CD4-positive, CD25-positive, alpha-beta regulatory T cell (primary cell): ENCODE results near the gene AHI1. TPM values are rescaled to one million over a fixed set of nuclear protein-coding genes. Genes with fewer than 3 reads are reported as not detected.
"Not testable (repeated sequence)": the region's sequence is repeated elsewhere in the genome, so short reads cannot be mapped to it uniquely, and the experiment has no call there.

Source experiments
- ATAC-seq, 2 donors: fragments of 150-1000 bp; cut with Tn5 transposase; one replicate each; pipeline ENCODE4 v1.10.0; 2021; ENCODE audit warnings: low read depth in 2 of 2, moderate number of reproducible peaks in 2 of 2, moderate library complexity in 1 of 2
- DNase-seq, 3 donors: peaks; one replicate each; pipeline versions ENCODE4 v3.0.0 to v3.0.0-alpha.2; 2012 to 2022; ENCODE audit warnings: mixed read lengths in 1 of 3
- H3K27ac ChIP-seq: one replicate; pipeline ENCODE4 v1.7.0; 2013; ENCODE audit warnings: mild to moderate bottlenecking, low read length; ENCODE audit not compliant: insufficient read depth, poor library complexity, severe bottlenecking
- H3K27me3 ChIP-seq: one replicate; pipeline ENCODE4 v1.7.0; 2013; ENCODE audit warnings: low read length; ENCODE audit not compliant: control insufficient read depth, insufficient read depth
- H3K36me3 ChIP-seq: one replicate; pipeline ENCODE4 v1.7.0; 2013; ENCODE audit warnings: mild to moderate bottlenecking, low read length, moderate library complexity; ENCODE audit not compliant: control insufficient read depth, insufficient read depth
- H3K4me1 ChIP-seq: 2 replicates; pipeline ENCODE4 v1.7.0; 2013; ENCODE audit warnings: mild to moderate bottlenecking, low read length; ENCODE audit not compliant: insufficient read depth, control insufficient read depth, poor library complexity, severe bottlenecking
- H3K4me3 ChIP-seq: one replicate; pipeline ENCODE4 v1.7.0; 2013; ENCODE audit warnings: low read depth, mild to moderate bottlenecking, low read length, moderate library complexity
- H3K9me3 ChIP-seq, 2 experiments: 1 replicate in 1 of 2; 2 replicates in 1 of 2; pipeline ENCODE4 v1.7.0; 2013; ENCODE audit warnings: low read length in 2 of 2, mild to moderate bottlenecking in 1 of 2, moderate library complexity in 1 of 2; ENCODE audit not compliant: control insufficient read depth in 2 of 2
- H3K27ac Mint-ChIP-seq, 3 donors: one replicate each; pipeline ENCODE4 v1.8.0; 2020 to 2022; ENCODE audit warnings: mild to moderate bottlenecking in 3 of 3, mixed read lengths in 3 of 3, moderate library complexity in 2 of 3
- H3K27me3 Mint-ChIP-seq: one replicate; pipeline ENCODE4 v1.8.0; 2022; ENCODE audit warnings: mild to moderate bottlenecking, mixed read lengths
- H3K36me3 Mint-ChIP-seq: one replicate; pipeline ENCODE4 v1.8.0; 2020; ENCODE audit warnings: mixed read lengths
- H3K4me1 Mint-ChIP-seq, 4 donors: one replicate each; pipeline ENCODE4 v1.8.0; 2020 to 2022; ENCODE audit warnings: mixed read lengths in 4 of 4, mild to moderate bottlenecking in 1 of 4
- H3K4me3 Mint-ChIP-seq, 4 donors: one replicate each; pipeline ENCODE4 v1.8.0; 2020 to 2022; ENCODE audit warnings: mild to moderate bottlenecking in 4 of 4, mixed read lengths in 4 of 4, moderate library complexity in 3 of 4
- H3K9me3 Mint-ChIP-seq, 7 donors: one replicate each; pipeline ENCODE4 v1.8.0; 2020 to 2022; ENCODE audit warnings: mixed read lengths in 7 of 7, mild to moderate bottlenecking in 3 of 7, moderate library complexity in 2 of 7
- polyA plus RNA-seq, 4 donors: library from polyadenylated mRNA; unstranded; fragments of 300-500 nt; fragmentation: Illumina TruSeq; gene quantifications; one replicate each; pipeline ENCODE4 v1.2.3, GENCODE V29; 2021
- total RNA-seq: library from RNA; stranded (reverse); gene quantifications from one replicate; pipeline ENCODE4 v1.2.3, GENCODE V29; 2022

AHI1 gene
- total and polyA plus RNA-seq, 5 donors from 2014 or later = 1.3 to 12.9 (median 2.2) TPM

DNA sequence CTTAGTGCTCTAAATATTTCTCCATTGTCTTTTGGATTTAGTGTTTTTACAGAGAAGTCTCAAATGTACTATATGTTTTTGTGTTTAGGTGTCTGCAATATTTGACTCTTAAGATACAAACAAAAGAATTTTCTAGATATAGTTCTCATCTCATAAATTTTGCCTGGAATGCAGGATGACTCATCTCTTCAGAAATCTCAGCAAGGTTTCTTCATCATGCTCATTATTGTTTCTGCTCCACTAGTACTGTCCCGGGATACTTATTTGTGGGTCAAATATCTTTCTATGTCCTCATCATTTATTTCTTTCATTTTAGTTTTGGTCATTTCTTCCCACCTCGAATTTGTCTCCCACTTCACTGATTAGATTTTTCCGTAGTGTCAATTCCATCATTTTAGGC is 9.5 kb downstream of the AHI1 start:
- no peak for DNase-seq
- no peaks in the 10 kb centered on the region for H3K36me3 ChIP-seq
- Mint-ChIP-seq H3K36me3 (peaks cover 28% of the 10 kb centered on the region), H3K9me3 (peaks cover 0 to 8% (median 6%) of the 10 kb centered on the region in 7 donors), H3K4me1 (peaks cover 0 to 2% (median 0%) of the 10 kb centered on the region in 4 donors), H3K27me3 (no peaks in the 10 kb centered on the region), H3K4me3 (no peak overlapping the region), H3K27ac (no peak overlapping the region)
- no peaks in the 10 kb centered on the region for H3K4me1 ChIP-seq
- H3K9me3 ChIP-seq = peaks cover 0 to 10% of the 10 kb centered on the region in 2 experiments
- H3K27me3 ChIP-seq = no peaks in the 10 kb centered on the region
- ATAC-seq = no peak
- no peak overlapping the region for H3K4me3 ChIP-seq
- H3K27ac ChIP-seq = no peak overlapping the region

DNA sequence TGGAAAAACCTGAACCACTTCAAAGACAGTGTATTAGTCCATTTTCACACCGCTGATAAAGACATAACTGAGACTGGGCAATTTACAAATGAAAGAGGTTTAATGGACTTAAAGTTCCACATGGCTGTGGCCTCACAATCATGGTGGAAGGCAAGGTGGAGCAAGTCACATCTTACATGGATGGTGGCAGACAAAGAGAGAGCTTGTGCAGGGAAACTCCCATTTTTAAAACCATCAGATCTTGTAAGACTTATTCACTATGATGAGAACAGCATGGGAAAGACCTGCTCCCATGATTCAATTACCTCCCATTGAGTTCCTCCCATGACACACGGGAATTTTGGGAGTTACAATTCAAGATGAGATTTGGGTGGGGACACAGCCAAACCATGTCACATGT is 13.6 kb downstream of the AHI1 start:
- H3K27ac Mint-ChIP-seq, H3K27ac ChIP-seq, H3K36me3 ChIP-seq, DNase-seq, H3K27me3 ChIP-seq, H3K4me3 ChIP-seq, H3K4me1 Mint-ChIP-seq, ATAC-seq, H3K27me3 Mint-ChIP-seq, H3K4me1 ChIP-seq, H3K4me3 Mint-ChIP-seq: not testable (repeated sequence)
- peaks cover 15 to 30% of the 10 kb centered on the region in 2 experiments for H3K9me3 ChIP-seq
- H3K9me3 Mint-ChIP-seq = peaks cover 6 to 30% (median 13%) of the 10 kb centered on the region in 7 donors
- H3K36me3 Mint-ChIP-seq = peaks cover 35% of the 10 kb centered on the region

DNA sequence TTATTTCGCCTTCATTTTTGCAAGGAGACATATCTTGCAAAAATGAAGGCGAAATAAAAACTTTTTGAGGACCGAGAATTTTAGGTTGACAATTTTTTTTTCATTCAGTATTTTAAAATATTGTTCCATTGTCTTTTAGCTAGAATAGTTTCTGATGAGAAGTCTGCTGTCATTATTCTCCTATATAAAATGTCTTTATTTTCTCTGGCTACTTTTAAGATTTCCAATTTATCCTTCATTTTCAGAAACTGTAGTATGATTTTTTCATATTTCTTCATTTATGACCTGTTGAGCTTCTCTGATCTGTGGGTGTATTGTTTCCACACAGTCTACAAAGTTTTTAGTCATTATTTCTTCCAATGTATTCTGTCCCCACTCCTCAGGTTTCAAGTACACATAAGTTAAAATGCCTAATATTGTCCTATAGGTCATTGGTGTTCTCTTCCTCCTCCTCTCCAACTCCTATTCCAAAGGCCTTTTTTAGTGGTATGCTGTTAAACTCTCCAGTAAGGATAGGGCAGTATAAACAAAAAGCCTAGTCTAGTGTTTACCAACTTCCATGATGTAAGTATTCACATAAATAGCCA is 15.7 kb downstream of the AHI1 start:
- no peak overlapping the region for H3K27ac Mint-ChIP-seq

DNA sequence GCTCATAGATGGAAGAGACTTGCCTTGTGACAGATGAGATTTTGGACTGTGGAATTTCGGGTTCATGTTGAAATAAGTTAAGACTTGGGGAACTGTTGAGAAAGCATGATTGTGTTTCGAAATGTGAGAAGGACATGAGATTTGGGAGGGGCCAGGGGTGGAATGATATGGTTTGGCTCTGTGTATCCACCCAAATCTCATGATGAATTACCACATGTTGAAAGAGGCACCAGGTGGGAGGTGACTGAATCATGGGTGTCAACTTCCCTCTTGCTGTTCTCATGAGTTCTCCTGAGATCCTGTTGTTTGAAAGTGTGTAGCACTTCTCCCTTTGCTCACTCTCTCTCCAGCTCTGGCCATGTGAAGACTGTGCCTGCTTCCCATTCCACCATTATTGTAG is 17.9 kb downstream of the AHI1 start:
- Mint-ChIP-seq H3K36me3 (peaks cover 35% of the 10 kb centered on the region), H3K9me3 (peaks cover 4 to 34% (median 16%) of the 10 kb centered on the region in 7 donors)

More for the DNA sequence above, 15.7 kb downstream of the AHI1 start:
- Histone ChIP-seq H3K9me3 (peaks cover 15 to 30% of the 10 kb centered on the region in 2 experiments), H3K27me3 (no peaks in the 10 kb centered on the region), H3K4me1 (no peaks in the 10 kb centered on the region), H3K36me3 (peaks cover 2% of the 10 kb centered on the region), H3K4me3 (no peak overlapping the region), H3K27ac (no peak overlapping the region)
- Mint-ChIP-seq H3K36me3 (peaks cover 38% of the 10 kb centered on the region), H3K4me1 (peaks cover 0 to 4% (median 0%) of the 10 kb centered on the region in 4 donors), H3K9me3 (peaks cover 6 to 34% (median 16%) of the 10 kb centered on the region in 7 donors), H3K27me3 (no peaks in the 10 kb centered on the region), H3K4me3 (no peak overlapping the region)
- ATAC-seq = no peak
- no peak for DNase-seq

DNA sequence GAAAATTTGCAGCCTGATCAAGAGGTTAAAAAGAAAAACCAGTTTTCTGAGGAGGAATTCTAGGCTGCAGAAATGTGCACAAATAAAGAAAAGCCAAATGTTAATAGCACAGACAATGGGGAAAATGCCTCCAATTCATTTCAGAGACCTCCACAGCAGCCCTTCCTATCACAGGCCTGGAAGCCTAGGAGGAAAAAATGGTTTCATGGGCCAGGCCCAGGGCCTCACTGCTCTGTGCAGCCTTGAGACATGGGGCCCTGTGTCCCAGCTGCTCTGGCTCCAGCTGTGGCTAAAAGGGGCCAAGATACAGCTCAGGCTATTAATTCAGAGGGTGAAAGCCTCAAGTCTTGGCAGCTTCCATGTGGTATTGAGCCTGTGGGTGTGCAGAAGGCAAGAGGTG is 18.9 kb downstream of the AHI1 start:
- ATAC-seq (no peak), DNase-seq (no peak)
- Histone ChIP-seq H3K9me3 (peaks cover 15 to 24% of the 10 kb centered on the region in 2 experiments), H3K27me3 (no peaks in the 10 kb centered on the region), H3K4me3 (no peak overlapping the region), H3K4me1 (no peaks in the 10 kb centered on the region), H3K27ac (no peak overlapping the region), H3K36me3 (peaks cover 2% of the 10 kb centered on the region)
- Mint-ChIP-seq H3K27ac (no peak overlapping the region), H3K9me3 (peaks cover 1 to 32% (median 14%) of the 10 kb centered on the region in 7 donors), H3K4me1 (peaks cover 0 to 4% (median 0%) of the 10 kb centered on the region in 4 donors), H3K4me3 (no peak overlapping the region), H3K36me3 (peaks cover 28% of the 10 kb centered on the region), H3K27me3 (no peaks in the 10 kb centered on the region)

More for the DNA sequence above, 17.9 kb downstream of the AHI1 start:
- DNase-seq = no peak
- H3K4me3 ChIP-seq = no peak overlapping the region
- Mint-ChIP-seq H3K4me3 (no peak overlapping the region), H3K27me3 (no peaks in the 10 kb centered on the region), H3K27ac (no peak overlapping the region), H3K4me1 (peaks cover 0 to 4% (median 0%) of the 10 kb centered on the region in 4 donors)
- H3K4me1 ChIP-seq = no peaks in the 10 kb centered on the region
- ATAC-seq = no peak
- no peak overlapping the region for H3K27ac ChIP-seq
- peaks cover 15 to 30% of the 10 kb centered on the region in 2 experiments for H3K9me3 ChIP-seq
- peaks cover 2% of the 10 kb centered on the region for H3K36me3 ChIP-seq
- no peaks in the 10 kb centered on the region for H3K27me3 ChIP-seq

DNA sequence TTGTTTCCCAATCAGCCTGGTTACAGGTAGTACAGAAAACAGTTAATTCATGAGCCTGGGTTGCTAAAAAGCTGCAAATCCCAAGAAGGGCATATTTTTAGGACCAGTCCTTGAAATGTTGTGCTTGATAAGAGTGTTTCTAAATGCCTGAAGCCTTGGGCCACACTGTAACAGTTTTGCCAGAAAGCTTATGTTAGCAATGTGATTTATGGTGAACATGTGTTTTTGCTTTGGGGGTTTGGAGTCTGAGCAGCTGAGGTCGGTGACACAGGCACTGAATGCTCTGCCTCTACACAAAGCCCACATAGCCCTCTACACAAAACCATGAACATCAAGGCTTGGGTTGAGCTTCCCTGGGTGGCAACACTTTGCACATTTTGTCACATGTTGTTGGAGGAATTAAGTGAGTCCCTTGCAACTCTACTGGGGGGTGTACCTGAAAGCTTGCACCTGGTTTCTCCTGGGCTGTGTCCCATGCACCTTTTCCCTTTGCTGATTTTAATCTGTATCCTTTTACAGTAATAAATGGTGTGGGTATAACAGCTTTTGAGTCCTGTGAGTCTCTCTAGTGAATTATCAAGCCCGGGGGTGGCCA is 22.2 kb downstream of the AHI1 start:
- Mint-ChIP-seq H3K4me3 (no peak overlapping the region), H3K36me3 (peaks cover 21% of the 10 kb centered on the region), H3K9me3 (peaks cover 0 to 17% (median 5%) of the 10 kb centered on the region in 7 donors), H3K4me1 (no peaks in the 10 kb centered on the region), H3K27me3 (no peaks in the 10 kb centered on the region), H3K27ac (no peak overlapping the region)
- ATAC-seq (no peak), DNase-seq (no peak)
- H3K9me3 ChIP-seq = no peaks in the 10 kb centered on the region
- H3K27ac ChIP-seq = no peak overlapping the region
- no peaks in the 10 kb centered on the region for H3K27me3 ChIP-seq
- no peaks in the 10 kb centered on the region for H3K4me1 ChIP-seq
- peaks cover 2% of the 10 kb centered on the region for H3K36me3 ChIP-seq
- no peak overlapping the region for H3K4me3 ChIP-seq

DNA sequence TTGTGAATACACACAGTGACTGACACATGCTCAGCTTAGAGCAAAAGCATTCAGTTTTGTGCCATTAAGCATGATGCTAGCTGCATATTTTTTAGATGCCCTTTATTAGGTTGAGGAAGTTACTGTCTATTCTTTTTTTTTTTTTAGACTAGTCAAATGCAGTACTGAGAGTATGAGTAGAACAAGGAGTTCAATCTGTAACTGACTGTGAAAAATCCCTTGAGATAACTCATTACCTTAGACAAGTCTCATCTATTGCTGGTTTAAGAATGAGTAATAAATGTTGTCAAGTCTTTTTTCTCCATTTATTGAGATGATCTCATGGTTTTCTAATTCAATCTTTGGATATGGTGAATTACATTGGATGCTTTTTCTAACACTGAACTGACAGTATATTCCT is 23.2 kb downstream of the AHI1 start:
- Mint-ChIP-seq H3K9me3 (peaks cover 0 to 13% (median 5%) of the 10 kb centered on the region in 7 donors), H3K36me3 (peaks cover 17% of the 10 kb centered on the region), H3K27me3 (no peaks in the 10 kb centered on the region), H3K27ac (no peak overlapping the region), H3K4me1 (no peaks in the 10 kb centered on the region), H3K4me3 (no peak overlapping the region)
- Histone ChIP-seq H3K4me3 (no peak overlapping the region), H3K27ac (no peak overlapping the region), H3K4me1 (no peaks in the 10 kb centered on the region), H3K36me3 (peaks cover 2% of the 10 kb centered on the region), H3K27me3 (no peaks in the 10 kb centered on the region), H3K9me3 (no peaks in the 10 kb centered on the region)
- DNase-seq = no peak
- ATAC-seq = no peak

DNA sequence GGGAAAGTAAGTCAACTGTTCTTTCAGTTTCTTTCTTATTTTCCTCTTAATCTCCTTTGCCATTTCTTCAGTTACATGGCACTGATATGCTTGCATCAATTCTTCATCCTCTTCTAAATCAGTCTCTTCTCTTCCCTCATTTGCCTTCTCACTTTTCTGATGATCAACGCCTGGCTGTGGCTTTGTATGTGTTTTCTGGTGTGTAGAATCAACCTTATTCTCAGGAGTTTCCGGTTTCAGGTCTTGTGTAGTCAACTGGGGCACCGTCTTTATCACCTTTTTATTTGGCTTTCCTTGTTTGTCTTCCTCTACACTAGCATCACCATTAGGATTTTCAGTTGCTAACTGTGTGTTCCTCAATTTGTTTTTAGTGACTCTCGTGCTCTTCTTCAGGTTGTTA is 31.6 kb downstream of the AHI1 start:
- Mint-ChIP-seq H3K4me3 (no peak overlapping the region), H3K9me3 (peaks cover 0 to 2% (median 0%) of the 10 kb centered on the region in 7 donors), H3K27ac (no peak overlapping the region), H3K27me3 (no peaks in the 10 kb centered on the region), H3K36me3 (peaks cover 13% of the 10 kb centered on the region), H3K4me1 (peaks cover 0 to 3% (median 0%) of the 10 kb centered on the region in 4 donors)
- Histone ChIP-seq H3K36me3 (no peaks in the 10 kb centered on the region), H3K4me3 (no peak overlapping the region), H3K4me1 (no peaks in the 10 kb centered on the region), H3K9me3 (no peaks in the 10 kb centered on the region), H3K27me3 (no peaks in the 10 kb centered on the region), H3K27ac (no peak overlapping the region)
- ATAC-seq (no peak), DNase-seq (no peak)
